SK-N-MC (cell line): ENCODE results near the gene RPH3AL.
"Not testable (repeated sequence)": the region's sequence is repeated elsewhere in the genome, so short reads cannot be mapped to it uniquely, and the experiment has no call there.

Source experiments
- EZH2 ChIP-seq: fragments of 200-600 bp; sonication (generic); IDR thresholded peaks from one replicate; pipeline ENCODE4 v1.6.1; 2017; ENCODE audit warnings: antibody characterized with exemption
- POLR2AphosphoS5 ChIP-seq: IDR thresholded peaks from 2 replicates; pipeline ENCODE4 v1.6.1; 2012; ENCODE audit warnings: mild to moderate bottlenecking, low read depth, low read length, borderline replicate concordance

- not testable (repeated sequence) for TF ChIP-seq EZH2, POLR2AphosphoS5
Observed at GRCh38 chr17:215563-216478, 136.8 kb downstream of the RPH3AL start.
